GM04504 (cell line): ENCODE data around the gene HTR2B.
"Not testable (repeated sequence)": the region's sequence is repeated elsewhere in the genome, so short reads cannot be mapped to it uniquely, and the experiment has no call there.

Experiments
- DNase-seq: peaks from one replicate; pipeline ENCODE4 v3.0.0-alpha.2; 2012; ENCODE audit warnings: low read depth

Gene HTR2B

GRCh38 chr2:231124838-231125568 lies at the start of gene HTR2B:
TSS of gene HTR2B (minus strand) at chr2:231125042. CDS start at chr2:231123764, 1,278 bp downstream.
- no peak for DNase-seq

GRCh38 chr2:231174211-231174651 lies 49.4 kb upstream of the HTR2B start:
- DNase-seq = no peak

GRCh38 chr2:231172025-231172424 lies 47.2 kb upstream of the HTR2B start:
- DNase-seq = peak; percentile 74

- DNase-seq = peak; percentile 84
These were observed 45.2 kb upstream of the HTR2B start for GRCh38 chr2:231170055-231170454.

GRCh38 chr2:231169488-231169887 lies 44.6 kb upstream of the HTR2B start:
- no peak for DNase-seq

GRCh38 chr2:231168460-231169139 lies 43.8 kb upstream of the HTR2B start:
- no peak for DNase-seq

GRCh38 chr2:231167745-231168459 lies 43.1 kb upstream of the HTR2B start:
- no peak for DNase-seq

GRCh38 chr2:231163414-231164095 lies 38.7 kb upstream of the HTR2B start:
- no peak for DNase-seq

GRCh38 chr2:231163011-231163410 lies 38.2 kb upstream of the HTR2B start:
- DNase-seq = no peak

- DNase-seq = peak; percentile 96
These were observed 37.1 kb upstream of the HTR2B start for GRCh38 chr2:231161877-231162329.

GRCh38 chr2:231161252-231161839 lies 36.5 kb upstream of the HTR2B start:
- DNase-seq = no peak

- DNase-seq = no peak
These were observed 35.9 kb upstream of the HTR2B start for GRCh38 chr2:231160701-231161100.

GRCh38 chr2:231159306-231159705 lies 34.5 kb upstream of the HTR2B start:
- DNase-seq = no peak

- DNase-seq = peak; percentile 45
These were observed 28.1 kb upstream of the HTR2B start for GRCh38 chr2:231152800-231153557.

GRCh38 chr2:231146665-231147064 lies 21.8 kb upstream of the HTR2B start:
- no peak for DNase-seq

- no peak for DNase-seq
These were observed 20.1 kb upstream of the HTR2B start for GRCh38 chr2:231144896-231145295.

- DNase-seq = not testable (repeated sequence)
These were observed 16.0 kb upstream of the HTR2B start for GRCh38 chr2:231140808-231141207.

- DNase-seq = no peak
These were observed 15.0 kb upstream of the HTR2B start for GRCh38 chr2:231139796-231140195.

GRCh38 chr2:231138699-231139098 lies 13.9 kb upstream of the HTR2B start:
- DNase-seq = no peak

GRCh38 chr2:231134910-231135655 lies 10.2 kb upstream of the HTR2B start:
- DNase-seq = no peak
